ENCODE results near the gene DPP6.

DNA sequence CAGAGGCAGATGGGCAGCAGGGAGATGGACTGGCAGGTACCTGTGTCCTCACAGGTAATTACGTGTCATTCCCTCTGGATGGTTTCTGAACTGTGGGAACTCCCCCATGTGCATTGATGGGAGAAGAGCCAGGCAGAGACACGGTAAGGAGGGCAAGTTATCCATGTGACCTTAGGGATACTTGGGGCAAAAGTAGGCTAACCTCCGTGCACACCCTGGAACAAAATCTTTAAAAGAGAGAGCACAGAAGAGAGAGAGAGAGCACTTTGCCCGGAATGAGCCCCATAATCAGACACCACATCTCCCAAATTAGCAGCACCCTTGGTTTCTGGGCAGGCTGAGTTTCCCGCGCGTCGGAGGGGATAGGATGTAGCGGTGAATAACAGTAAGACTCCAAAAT lies 527.5 kb downstream of the DPP6 start:
- TF ChIP-seq, protein P1, sequence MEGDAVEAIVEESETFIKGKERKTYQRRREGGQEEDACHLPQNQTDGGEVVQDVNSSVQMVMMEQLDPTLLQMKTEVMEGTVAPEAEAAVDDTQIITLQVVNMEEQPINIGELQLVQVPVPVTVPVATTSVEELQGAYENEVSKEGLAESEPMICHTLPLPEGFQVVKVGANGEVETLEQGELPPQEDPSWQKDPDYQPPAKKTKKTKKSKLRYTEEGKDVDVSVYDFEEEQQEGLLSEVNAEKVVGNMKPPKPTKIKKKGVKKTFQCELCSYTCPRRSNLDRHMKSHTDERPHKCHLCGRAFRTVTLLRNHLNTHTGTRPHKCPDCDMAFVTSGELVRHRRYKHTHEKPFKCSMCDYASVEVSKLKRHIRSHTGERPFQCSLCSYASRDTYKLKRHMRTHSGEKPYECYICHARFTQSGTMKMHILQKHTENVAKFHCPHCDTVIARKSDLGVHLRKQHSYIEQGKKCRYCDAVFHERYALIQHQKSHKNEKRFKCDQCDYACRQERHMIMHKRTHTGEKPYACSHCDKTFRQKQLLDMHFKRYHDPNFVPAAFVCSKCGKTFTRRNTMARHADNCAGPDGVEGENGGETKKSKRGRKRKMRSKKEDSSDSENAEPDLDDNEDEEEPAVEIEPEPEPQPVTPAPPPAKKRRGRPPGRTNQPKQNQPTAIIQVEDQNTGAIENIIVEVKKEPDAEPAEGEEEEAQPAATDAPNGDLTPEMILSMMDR (IDR thresholded peaks at IDR 0.05) = no peak
- no peak for TF ChIP-seq POLR2A (IDR thresholded peaks at IDR 0.05)
